ENCODE results near the gene LRRC52. TPM values are rescaled to one million over a fixed set of nuclear protein-coding genes. Genes with fewer than 3 reads are reported as not detected.

LRRC52 gene
- total RNA-seq, 1 experiment from 2014 or later: not detected

DNA sequence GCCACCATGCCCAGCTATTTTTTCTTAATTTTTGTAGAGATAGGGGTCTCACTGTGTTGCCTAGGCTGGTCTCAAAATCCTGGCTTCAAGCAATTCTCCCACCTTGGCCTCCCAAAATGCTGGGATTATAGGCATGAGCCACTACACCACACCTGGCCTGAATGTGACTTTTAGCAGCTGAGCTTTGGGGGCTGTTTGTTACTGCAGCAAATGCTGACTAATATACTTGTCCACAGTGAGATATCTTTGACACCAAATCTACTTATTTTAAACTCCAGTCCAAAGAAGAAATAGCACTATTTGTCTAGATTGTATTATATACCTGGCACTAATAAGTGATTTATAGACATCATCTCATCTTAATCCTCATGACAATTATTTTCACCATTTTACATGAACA lies 30.5 kb downstream of the LRRC52 start:
- ChIA-PET CTCF (interaction anchor here (1.0 to 1.9 kb wide), 7 partner anchors 14 to 205 kb away, joined by 3 to 11 read pairs (median 5); no protein-coding TSS in a partner anchor), POLR2A (interaction anchor here (0.7 kb wide), 1 partner anchor 1874 kb away, joined by 3 read pairs; no protein-coding TSS in a partner anchor)
- Mint-ChIP-seq H3K4me1 (ENCODE audit: insufficient read depth, unreplicated experiment) (no peaks in the 10 kb centered on the region), H3K4me3 (ENCODE audit: unreplicated experiment) (no peak overlapping the region), H3K9me3 (ENCODE audit: unreplicated experiment) (no peaks in the 10 kb centered on the region), H3K36me3 (ENCODE audit: insufficient read depth, unreplicated experiment) (no peaks in the 10 kb centered on the region), H3K27ac (ENCODE audit: low read depth, unreplicated experiment) (no peak overlapping the region), H3K27me3 (ENCODE audit: insufficient read depth, unreplicated experiment) (peaks cover 9% of the 10 kb centered on the region)
- no peak for TF ChIP-seq CTCF (IDR thresholded peaks at IDR 0.05; ENCODE audit: unreplicated experiment)
- no TSS peak for BruUV-seq (replicated peaks)
- intact Hi-C loops (cut with micrococcal nuclease): no loop called here
- no peak for DNase-seq (ENCODE audit: unreplicated experiment)

GRCh38 chr1:165575468-165576099 lies 31.8 kb downstream of the LRRC52 start:
- TF ChIP-seq CTCF (IDR thresholded peaks at IDR 0.05; ENCODE audit: unreplicated experiment): no peak
- H3K4me1 Mint-ChIP-seq (ENCODE audit: insufficient read depth, unreplicated experiment): no peaks in the 10 kb centered on the region
- peaks cover 9% of the 10 kb centered on the region for H3K27me3 Mint-ChIP-seq (ENCODE audit: insufficient read depth, unreplicated experiment)
- BruUV-seq (replicated peaks): no TSS peak
- ChIA-PET CTCF (interaction anchor here (0.6 to 1.8 kb wide), 16 partner anchors 15 to 843 kb away, joined by 3 to 11 read pairs (median 4); no protein-coding TSS in a partner anchor), POLR2A (interaction anchor here (0.6 to 1.0 kb wide), 2 partner anchors 88 to 154 kb away, joined by 3 read pairs; no protein-coding TSS in a partner anchor)
- H3K36me3 Mint-ChIP-seq (ENCODE audit: insufficient read depth, unreplicated experiment): no peaks in the 10 kb centered on the region
- no peaks in the 10 kb centered on the region for H3K9me3 Mint-ChIP-seq (ENCODE audit: unreplicated experiment)
- DNase-seq (ENCODE audit: unreplicated experiment): no peak
- intact Hi-C loops (cut with micrococcal nuclease): no loop called here
- no peak overlapping the region for H3K4me3 Mint-ChIP-seq (ENCODE audit: unreplicated experiment)
- no peak overlapping the region for H3K27ac Mint-ChIP-seq (ENCODE audit: low read depth, unreplicated experiment)

GRCh38 chr1:165576536-165576935 lies 32.7 kb downstream of the LRRC52 start:
- H3K9me3 Mint-ChIP-seq (ENCODE audit: unreplicated experiment): no peaks in the 10 kb centered on the region
- BruUV-seq (replicated peaks): no TSS peak
- no peak for DNase-seq (ENCODE audit: unreplicated experiment)
- H3K27ac Mint-ChIP-seq (ENCODE audit: low read depth, unreplicated experiment): no peak overlapping the region
- CTCF ChIA-PET: interaction anchor here (0.7 to 1.5 kb wide), 9 partner anchors 16 to 432 kb away, joined by 3 to 6 read pairs (median 4); no protein-coding TSS in a partner anchor
- H3K4me1 Mint-ChIP-seq (ENCODE audit: insufficient read depth, unreplicated experiment): peaks cover 6% of the 10 kb centered on the region
- intact Hi-C loops (cut with micrococcal nuclease): no loop called here
- H3K36me3 Mint-ChIP-seq (ENCODE audit: insufficient read depth, unreplicated experiment): no peaks in the 10 kb centered on the region
- peaks cover 9% of the 10 kb centered on the region for H3K27me3 Mint-ChIP-seq (ENCODE audit: insufficient read depth, unreplicated experiment)
- POLR2A ChIA-PET: interaction anchor here (0.6 to 1.0 kb wide), 4 partner anchors 8 to 165 kb away, joined by 3 to 4 read pairs (median 3); no protein-coding TSS in a partner anchor
- no peak overlapping the region for H3K4me3 Mint-ChIP-seq (ENCODE audit: unreplicated experiment)
- no peak for TF ChIP-seq CTCF (IDR thresholded peaks at IDR 0.05; ENCODE audit: unreplicated experiment)

- H3K36me3 Mint-ChIP-seq (ENCODE audit: insufficient read depth, unreplicated experiment): no peaks in the 10 kb centered on the region
- DNase-seq (ENCODE audit: unreplicated experiment): no peak
- intact Hi-C loops (cut with micrococcal nuclease): no loop called here
- H3K9me3 Mint-ChIP-seq (ENCODE audit: unreplicated experiment): no peaks in the 10 kb centered on the region
- BruUV-seq (replicated peaks): no TSS peak
- H3K27me3 Mint-ChIP-seq (ENCODE audit: insufficient read depth, unreplicated experiment): peaks cover 9% of the 10 kb centered on the region
- no peak overlapping the region for H3K4me3 Mint-ChIP-seq (ENCODE audit: unreplicated experiment)
- CTCF ChIA-PET: interaction anchor here (0.6 to 2.5 kb wide), 6 partner anchors 10 to 208 kb away, joined by 3 to 14 read pairs (median 4); no protein-coding TSS in a partner anchor
- POLR2A ChIA-PET: interaction anchor here (0.9 kb wide), 1 partner anchor 13 kb away, joined by 3 read pairs; no protein-coding TSS in a partner anchor
- H3K4me1 Mint-ChIP-seq (ENCODE audit: insufficient read depth, unreplicated experiment): peaks cover 6% of the 10 kb centered on the region
- H3K27ac Mint-ChIP-seq (ENCODE audit: low read depth, unreplicated experiment): no peak overlapping the region
- TF ChIP-seq CTCF (IDR thresholded peaks at IDR 0.05; ENCODE audit: unreplicated experiment): no peak
These were observed 33.9 kb downstream of the LRRC52 start for GRCh38 chr1:165577707-165578106.

All from MCF 10A (cell line).